H1 (cell line): ENCODE measurements around the gene BRD8. TPM values are rescaled to one million over a fixed set of nuclear protein-coding genes. Genes with fewer than 3 reads are reported as not detected.

Experiments used
- CTCF ChIA-PET: fragments of 300-600 bp; sonication (Branson Sonifier 250); formaldehyde crosslinking; loops from one replicate; lab custom pipeline; 2021; ENCODE audit not compliant: partially characterized antibody; lab: Charles Lee
- POLR2A ChIA-PET: fragments of 300-600 bp; sonication (Branson Sonifier 250); formaldehyde crosslinking; loops from one replicate; lab custom pipeline; 2021; ENCODE audit warnings: inconsistent platforms; ENCODE audit not compliant: partially characterized antibody; lab: Charles Lee
- DNase-seq, 2 experiments: peaks; one replicate each; pipeline versions ENCODE4 v3.0.0 to v3.0.0-alpha.2; 2010 to 2022; ENCODE audit warnings: low spot score in 2 of 2, low read depth in 1 of 2, mixed read lengths in 1 of 2
- FAIRE-seq: peaks from 2 replicates; lab custom pipeline; 2011; peaks lifted over from hg19 to GRCh38; lab: Jason Lieb, UNC
- H2AFZ ChIP-seq: 2 replicates; pipeline ENCODE4 v1.8.1; 2012; ENCODE audit warnings: low read length, inconsistent platforms
- H2AK5ac ChIP-seq: 2 replicates; pipeline ENCODE4 v1.6.1; 2013; ENCODE audit warnings: low read depth, low read length
- H2BK120ac ChIP-seq: replicated peaks from 2 replicates; pipeline ENCODE3; 2013; ENCODE audit warnings: low read depth, low read length, inconsistent platforms
- H2BK12ac ChIP-seq: 2 replicates; pipeline ENCODE4 v1.6.1; 2013; ENCODE audit warnings: low read depth, low read length
- H2BK15ac ChIP-seq: 2 replicates; pipeline ENCODE4 v1.6.1; 2013; ENCODE audit warnings: low read length
- H2BK20ac ChIP-seq: 2 replicates; pipeline ENCODE4 v1.6.1; 2013; ENCODE audit warnings: low read length
- H2BK5ac ChIP-seq: 2 replicates; pipeline ENCODE4 v1.6.1; 2013; ENCODE audit warnings: low read depth, low read length
- H3K14ac ChIP-seq: 2 replicates; pipeline ENCODE4 v1.6.1; 2013; ENCODE audit warnings: inconsistent platforms; ENCODE audit not compliant: insufficient read length
- H3K18ac ChIP-seq: 2 replicates; pipeline ENCODE4 v1.6.1; 2013; ENCODE audit warnings: low read length; ENCODE audit errors: extremely low read depth
- H3K23ac ChIP-seq: 2 replicates; pipeline ENCODE4 v1.6.1; 2013; ENCODE audit warnings: inconsistent platforms; ENCODE audit not compliant: insufficient read length
- H3K23me2 ChIP-seq: 2 replicates; pipeline ENCODE4 v1.6.1; 2013; ENCODE audit warnings: low read depth, low read length
- H3K27ac ChIP-seq: 2 replicates; pipeline ENCODE4 v1.6.1; 2011; ENCODE audit warnings: low read depth, low read length, inconsistent platforms
- H3K27me3 ChIP-seq, 4 experiments: replicated peaks in 1 of 4; 1 replicate in 1 of 4; 2 replicates in 3 of 4; pipeline versions ENCODE4 v1.6.1 to v1.8.1; 2011 to 2013; ENCODE audit warnings: low read length in 3 of 4, mild to moderate bottlenecking in 3 of 4, inconsistent platforms in 2 of 4, mixed read lengths in 2 of 4, moderate library complexity in 1 of 4; ENCODE audit not compliant: control insufficient read depth in 3 of 4, insufficient read depth in 3 of 4; ENCODE audit errors: extremely low read depth in 1 of 4
- H3K36me3 ChIP-seq, 4 experiments: 2 replicates each; pipeline versions ENCODE4 v1.6.1 to v1.8.1; 2011 to 2013; ENCODE audit warnings: mild to moderate bottlenecking in 4 of 4, low read length in 3 of 4, moderate library complexity in 2 of 4, control low read depth in 1 of 4, inconsistent platforms in 1 of 4; ENCODE audit not compliant: insufficient read depth in 4 of 4, control insufficient read depth in 2 of 4
- H3K4ac ChIP-seq: replicated peaks from 2 replicates; pipeline ENCODE3; 2013; ENCODE audit warnings: low read length, low read depth, mixed read lengths, inconsistent platforms; ENCODE audit not compliant: insufficient read length
- H3K4me1 ChIP-seq, 4 experiments: replicated peaks in 1 of 4; 1 replicate in 1 of 4; 2 replicates in 3 of 4; pipeline versions ENCODE4 v1.6.1 to v1.8.1; 2011 to 2013; ENCODE audit warnings: low read length in 3 of 4, inconsistent platforms in 2 of 4, mixed read lengths in 1 of 4; ENCODE audit not compliant: insufficient read depth in 4 of 4, control insufficient read depth in 3 of 4
- H3K4me2 ChIP-seq, 2 experiments: 2 replicates each; pipeline versions ENCODE4 v1.6.1 to v1.8.1; 2011 to 2013; ENCODE audit warnings: low read depth in 2 of 2, low read length in 2 of 2, control low read depth in 1 of 2, inconsistent platforms in 1 of 2, mild to moderate bottlenecking in 1 of 2; ENCODE audit not compliant: insufficient read depth in 1 of 2
- H3K4me3 ChIP-seq, 4 experiments: fragments of 200-600, 300-600 bp in 1 of 4; sonication (generic), shearing (Covaris generic), sonication (Bioruptor Twin) in 1 of 4; 2 replicates each; pipeline versions ENCODE4 v1.5.1 to v1.8.1; 2011 to 2016; ENCODE audit warnings: low read length in 4 of 4, low read depth in 3 of 4, control low read depth in 2 of 4, inconsistent platforms in 2 of 4, mild to moderate bottlenecking in 2 of 4, mixed read lengths in 1 of 4, moderate library complexity in 1 of 4; ENCODE audit not compliant: insufficient read depth in 2 of 4; ENCODE audit errors: extremely low read depth in 1 of 4
- H3K56ac ChIP-seq: replicated peaks from 2 replicates; pipeline ENCODE3; 2013; ENCODE audit warnings: low read depth, mild to moderate bottlenecking, mixed read lengths, low read length, inconsistent platforms; ENCODE audit not compliant: insufficient read length
- H3K79me1 ChIP-seq: 2 replicates; pipeline ENCODE4 v1.6.1; 2013; ENCODE audit warnings: low read depth, low read length, control low read depth
- H3K79me2 ChIP-seq, 2 experiments: 2 replicates each; pipeline versions ENCODE4 v1.6.1 to v1.8.1; 2012 to 2013; ENCODE audit warnings: low read length in 2 of 2, mild to moderate bottlenecking in 2 of 2, inconsistent platforms in 1 of 2; ENCODE audit not compliant: insufficient read depth in 2 of 2, control insufficient read depth in 1 of 2
- H3K9ac ChIP-seq, 4 experiments: replicated peaks in 1 of 4; 1 replicate in 1 of 4; 2 replicates in 3 of 4; pipeline versions ENCODE4 v1.6.1 to v1.8.1; 2011 to 2013; ENCODE audit warnings: low read depth in 3 of 4, low read length in 3 of 4, control low read depth in 2 of 4, mild to moderate bottlenecking in 2 of 4, moderate library complexity in 2 of 4, inconsistent platforms in 1 of 4; ENCODE audit errors: extremely low read depth in 1 of 4
- H3K9me3 ChIP-seq, 2 experiments: 2 replicates each; pipeline versions ENCODE4 v1.6.1 to v1.8.1; 2012 to 2013; ENCODE audit warnings: mild to moderate bottlenecking in 2 of 2, moderate library complexity in 2 of 2, control low read depth in 1 of 2, inconsistent platforms in 1 of 2, low read depth in 1 of 2, low read length in 1 of 2, mixed read lengths in 1 of 2; ENCODE audit not compliant: insufficient read depth in 2 of 2
- H4K20me1 ChIP-seq, 2 experiments: replicated peaks in 1 of 2; 2 replicates each; pipeline versions ENCODE3 to v1.8.1; 2011 to 2013; ENCODE audit warnings: inconsistent platforms in 2 of 2, low read length in 2 of 2, mild to moderate bottlenecking in 1 of 2; ENCODE audit not compliant: insufficient read depth in 2 of 2, control insufficient read depth in 1 of 2
- H4K5ac ChIP-seq: 2 replicates; pipeline ENCODE4 v1.6.1; 2013; ENCODE audit warnings: low read length, low read depth, mixed read lengths, inconsistent platforms; ENCODE audit not compliant: insufficient read length
- H4K8ac ChIP-seq: 2 replicates; pipeline ENCODE4 v1.8.0; 2013; ENCODE audit warnings: mild to moderate bottlenecking, moderate library complexity, low read length, inconsistent platforms; ENCODE audit not compliant: insufficient read depth; ENCODE audit errors: extremely low read depth
- H4K91ac ChIP-seq: replicated peaks from 2 replicates; pipeline ENCODE3; 2013; ENCODE audit warnings: low read length, mixed read lengths, inconsistent platforms; ENCODE audit not compliant: insufficient read length
- NRF1 ChIP-seq: IDR thresholded peaks from 2 replicates; pipeline ENCODE4 v1.6.1; 2011; ENCODE audit warnings: mild to moderate bottlenecking, low read depth, low read length, improper control_type of control experiment
- WGBS, 2 experiments: shearing (Covaris generic) in 1 of 2; methylation state at CpG; one replicate each; pipeline versions ENCODE4 v1.1.6 to v1.1.7; 2013 to 2015; ENCODE audit warnings: low lambda C conversion rate in 2 of 2, mixed read lengths in 2 of 2, inconsistent platforms in 1 of 2, low coverage in 1 of 2, missing lambda C conversion rate in 1 of 2; ENCODE audit not compliant: insufficient replicate concordance in 2 of 2, insufficient coverage in 1 of 2, insufficient read length in 1 of 2; ENCODE audit errors: extremely low coverage in 1 of 2, missing lambda C conversion rate in 1 of 2; 5-methylcytosine and 5-hydroxymethylcytosine counted together
- polyA plus RNA-seq, 7 experiments: library from polyadenylated mRNA; depleted of rRNA in 3 of 7; stranded (reverse) in 5 of 7; unstranded in 2 of 7; fragments of >200 nt in 5 of 7; fragments of 200-250 nt in 2 of 7; gene quantifications; 1 replicate in 5 of 7; 2 replicates in 1 of 7; 4 replicates in 1 of 7; pipeline versions ENCODE4 v1.2.1 to v1.2.3, GENCODE V29; 2011 to 2013; ENCODE audit warnings: missing spikeins in 2 of 7, mixed read lengths in 2 of 7
- total RNA-seq: library from RNA; stranded (reverse); fragmentation: NEBNext Ultra II Directional; extraction: Animal tissue kit (Norgen Biotek cat#: 25700); gene quantifications from 2 replicates; pipeline ENCODE4 v1.2.1, GENCODE V29; 2021
- TF ChIP-seq, protein P1 (sequence below): IDR thresholded peaks from 2 replicates; pipeline ENCODE4 v1.6.1; 2012; ENCODE audit warnings: inconsistent platforms

BRD8 gene
- total and polyA plus RNA-seq, 2 of the 8 experiments (the other 6 are each of a cell fraction or from before 2014, with no cell fraction given): 37.8 to 75.8 TPM

DNA sequence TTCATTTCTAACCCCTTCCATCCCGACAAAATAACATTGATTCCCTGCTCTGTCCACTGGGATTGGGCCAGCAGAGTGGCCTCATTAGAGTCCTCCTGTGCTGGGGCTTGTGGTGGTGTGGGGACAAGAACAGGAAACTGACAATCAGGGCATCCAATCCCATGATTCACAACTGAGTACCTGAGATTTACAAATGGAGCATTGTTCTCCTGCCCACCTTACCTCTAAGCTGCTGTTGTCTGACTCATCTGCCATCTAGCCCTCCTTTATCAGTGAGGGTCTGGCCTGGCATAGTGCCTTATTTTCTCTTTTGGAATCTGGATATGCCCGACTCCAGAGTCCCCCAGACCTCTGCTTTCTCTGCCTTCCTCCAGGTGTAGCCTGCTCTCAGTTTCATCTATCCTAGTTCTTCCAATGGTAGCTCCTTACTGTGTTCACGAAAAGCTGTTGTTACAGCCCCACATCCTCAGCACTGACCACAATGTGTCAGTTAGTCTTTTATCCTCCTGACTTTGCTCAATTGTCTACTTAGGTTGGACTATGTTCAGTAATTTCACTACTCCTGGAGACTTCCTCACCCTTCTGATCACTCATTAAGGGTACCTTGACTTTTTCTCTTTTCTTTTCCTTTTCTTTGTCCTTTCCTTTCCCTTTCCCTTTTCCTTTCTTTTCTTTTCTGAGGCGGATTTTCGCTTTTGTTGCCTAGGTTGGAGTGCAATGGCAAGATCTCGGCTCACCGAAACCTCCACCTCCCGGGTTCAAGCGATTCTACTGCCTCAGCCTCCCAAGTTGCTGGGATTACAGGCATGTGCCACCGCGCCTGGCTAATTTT, 81.2 kb downstream of the BRD8 start:
- Histone ChIP-seq H2BK5ac (no peak overlapping the region), H3K9ac (no peak overlapping the region), H4K8ac (no peak overlapping the region), H3K27me3 (peaks cover 34 to 62% (median 49%) of the 10 kb centered on the region in 4 experiments), H3K4me1 (peaks cover 13 to 27% (median 24%) of the 10 kb centered on the region in 4 experiments), H2AFZ (no peak overlapping the region), H2BK120ac (no peak overlapping the region), H4K91ac (no peak overlapping the region), H3K4ac (no peak overlapping the region), H3K23ac (no peak overlapping the region), H3K4me3 (no peak overlapping the region), H3K56ac (no peak overlapping the region), H3K79me1 (no peaks in the 10 kb centered on the region; the same call in 1 of the 2 replicates), H3K36me3 (no peaks in the 10 kb centered on the region), H3K18ac (no peak overlapping the region)
- no peak for FAIRE-seq
- no peak for TF ChIP-seq NRF1
- TF ChIP-seq, protein P1, sequence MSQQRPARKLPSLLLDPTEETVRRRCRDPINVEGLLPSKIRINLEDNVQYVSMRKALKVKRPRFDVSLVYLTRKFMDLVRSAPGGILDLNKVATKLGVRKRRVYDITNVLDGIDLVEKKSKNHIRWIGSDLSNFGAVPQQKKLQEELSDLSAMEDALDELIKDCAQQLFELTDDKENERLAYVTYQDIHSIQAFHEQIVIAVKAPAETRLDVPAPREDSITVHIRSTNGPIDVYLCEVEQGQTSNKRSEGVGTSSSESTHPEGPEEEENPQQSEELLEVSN: no peak
- TF ChIP-seq, all 59 proteins: peak for 0
- 80% methylated on average over 10 of the region's 11 CpGs; no CpG with 5 or more reads in 1 of the 2 experiments for WGBS, 2 experiments
- H3K9me3 ChIP-seq: no peaks in the 10 kb centered on the region
- no peak for DNase-seq
- H3K23me2 ChIP-seq: peaks cover 2% of the 10 kb centered on the region; the same call in 1 of the 2 replicates
- CTCF ChIA-PET: interaction anchor here (1.5 to 1.8 kb wide), 2 partner anchors 15 to 29 kb away, joined by 3 to 5 read pairs; no protein-coding TSS in a partner anchor
- no peak overlapping the region for H4K5ac ChIP-seq
- H2BK20ac ChIP-seq: no peak overlapping the region
- no peak overlapping the region for H3K27ac ChIP-seq
- POLR2A ChIA-PET: no interaction called here
- no peaks in the 10 kb centered on the region for H3K79me2 ChIP-seq
- H3K4me2 ChIP-seq: no peak overlapping the region
- H2BK12ac ChIP-seq: no peak overlapping the region
- peaks cover 2 to 3% of the 10 kb centered on the region in 2 experiments for H4K20me1 ChIP-seq
- H2BK15ac ChIP-seq: no peak overlapping the region
- H3K14ac ChIP-seq: no peak overlapping the region
- no peak overlapping the region for H2AK5ac ChIP-seq
